SK-N-SH treated with all-trans-retinoic acid at 6 μM for 48 hours (cell line): ENCODE data around the gene GPC3.

Experiments used
- ARNTL ChIP-seq: fragments of 450-650 bp; formaldehyde crosslinking; IDR thresholded peaks from 2 replicates; pipeline ENCODE4 v1.5.0; 2020; ENCODE audit warnings: low read depth, mild to moderate bottlenecking, moderate library complexity, borderline replicate concordance
- BACH2 ChIP-seq: fragments of 250-450 bp; sonication (Bioruptor Pico); IDR thresholded peaks from 2 replicates; pipeline ENCODE4 v1.9.0; 2021; ENCODE audit warnings: mild to moderate bottlenecking, borderline replicate concordance
- CSDC2 ChIP-seq: fragments of 250-450 bp; sonication (Bioruptor Pico); IDR thresholded peaks from 2 replicates; pipeline ENCODE4 v1.5.0; 2020; ENCODE audit warnings: mild to moderate bottlenecking, moderate library complexity
- ISL1 ChIP-seq: fragments of 250-450 bp; sonication (Bioruptor Pico); IDR thresholded peaks from 2 replicates; pipeline ENCODE4 v2.1.2; 2022; ENCODE audit warnings: mild to moderate bottlenecking, moderate library complexity
- SNAI2 ChIP-seq: fragments of 250-450 bp; sonication (Bioruptor Pico); IDR thresholded peaks from 2 replicates; pipeline ENCODE4 v1.5.0; 2020; ENCODE audit warnings: mild to moderate bottlenecking, moderate library complexity
- TCF4 ChIP-seq: fragments of 250-450 bp; sonication (Bioruptor Pico); IDR thresholded peaks from 2 replicates; pipeline ENCODE4 v1.8.0; 2021; ENCODE audit warnings: mild to moderate bottlenecking, moderate library complexity, borderline replicate concordance
- TOX ChIP-seq: fragments of 250-450 bp; sonication (Bioruptor Pico); IDR thresholded peaks from 2 replicates; pipeline ENCODE4 v1.8.0; 2021; ENCODE audit warnings: mild to moderate bottlenecking, moderate library complexity, borderline replicate concordance
- ZC3H10 ChIP-seq: fragments of 250-450 bp; sonication (Bioruptor Pico); IDR thresholded peaks from 2 replicates; pipeline ENCODE4 v1.5.1; 2021; ENCODE audit warnings: mild to moderate bottlenecking, moderate library complexity
- ZFP30 ChIP-seq: fragments of 450-650 bp; formaldehyde crosslinking; IDR thresholded peaks from 2 replicates; pipeline ENCODE4 v1.5.0; 2022; ENCODE audit warnings: mild to moderate bottlenecking, moderate library complexity
- ZNF565 ChIP-seq: fragments of 450-650 bp; formaldehyde crosslinking; conservative IDR thresholded peaks from 2 replicates; pipeline ENCODE4 v1.5.0; 2020; ENCODE audit warnings: low read depth, mild to moderate bottlenecking, moderate library complexity
- TF ChIP-seq, protein P1 (sequence below): fragments of 250-450 bp; sonication (Bioruptor Pico); IDR thresholded peaks from 2 replicates; pipeline ENCODE4 v1.8.0; 2020; ENCODE audit warnings: mild to moderate bottlenecking, moderate library complexity, borderline replicate concordance
- TF ChIP-seq, protein P2 (sequence below): fragments of 250-450 bp; sonication (Bioruptor Pico); IDR thresholded peaks from 2 replicates; pipeline ENCODE4 v1.8.0; 2021; ENCODE audit warnings: low read depth, mild to moderate bottlenecking, moderate library complexity, borderline replicate concordance

DNA sequence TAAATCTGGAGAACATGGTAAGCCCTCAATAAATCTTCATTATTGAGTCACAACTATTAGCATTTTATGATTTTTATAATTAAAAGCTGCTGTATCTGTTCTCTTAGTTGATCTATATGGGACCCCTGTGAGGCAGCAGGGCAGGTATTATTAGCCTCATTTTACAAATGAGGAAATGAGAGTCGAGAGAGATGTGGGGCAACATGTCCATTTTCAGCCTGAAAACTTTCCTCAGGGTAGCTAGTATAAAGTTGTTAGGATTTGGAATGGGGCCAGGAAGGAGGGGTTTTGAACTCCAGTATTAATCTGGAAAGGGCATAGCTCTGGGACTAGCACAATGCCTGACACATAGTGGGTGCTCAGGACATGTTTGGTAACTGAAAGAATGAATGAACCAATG, 378.4 kb downstream of the GPC3 start:
- no peak for TF ChIP-seq SNAI2 (CRISPR knock-in tag)
- TF ChIP-seq, protein P1, sequence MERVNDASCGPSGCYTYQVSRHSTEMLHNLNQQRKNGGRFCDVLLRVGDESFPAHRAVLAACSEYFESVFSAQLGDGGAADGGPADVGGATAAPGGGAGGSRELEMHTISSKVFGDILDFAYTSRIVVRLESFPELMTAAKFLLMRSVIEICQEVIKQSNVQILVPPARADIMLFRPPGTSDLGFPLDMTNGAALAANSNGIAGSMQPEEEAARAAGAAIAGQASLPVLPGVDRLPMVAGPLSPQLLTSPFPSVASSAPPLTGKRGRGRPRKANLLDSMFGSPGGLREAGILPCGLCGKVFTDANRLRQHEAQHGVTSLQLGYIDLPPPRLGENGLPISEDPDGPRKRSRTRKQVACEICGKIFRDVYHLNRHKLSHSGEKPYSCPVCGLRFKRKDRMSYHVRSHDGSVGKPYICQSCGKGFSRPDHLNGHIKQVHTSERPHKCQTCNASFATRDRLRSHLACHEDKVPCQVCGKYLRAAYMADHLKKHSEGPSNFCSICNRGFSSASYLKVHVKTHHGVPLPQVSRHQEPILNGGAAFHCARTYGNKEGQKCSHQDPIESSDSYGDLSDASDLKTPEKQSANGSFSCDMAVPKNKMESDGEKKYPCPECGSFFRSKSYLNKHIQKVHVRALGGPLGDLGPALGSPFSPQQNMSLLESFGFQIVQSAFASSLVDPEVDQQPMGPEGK, result no peak
- no peak for TF ChIP-seq ZNF565 (CRISPR knock-in tag)
- TF ChIP-seq ARNTL, result no peak
- no peak for TF ChIP-seq ZC3H10 (CRISPR knock-in tag)
- no peak for TF ChIP-seq ISL1 (CRISPR knock-in tag)
- TF ChIP-seq TOX (CRISPR knock-in tag), result no peak
- no peak for TF ChIP-seq TCF4
- TF ChIP-seq, protein P2, sequence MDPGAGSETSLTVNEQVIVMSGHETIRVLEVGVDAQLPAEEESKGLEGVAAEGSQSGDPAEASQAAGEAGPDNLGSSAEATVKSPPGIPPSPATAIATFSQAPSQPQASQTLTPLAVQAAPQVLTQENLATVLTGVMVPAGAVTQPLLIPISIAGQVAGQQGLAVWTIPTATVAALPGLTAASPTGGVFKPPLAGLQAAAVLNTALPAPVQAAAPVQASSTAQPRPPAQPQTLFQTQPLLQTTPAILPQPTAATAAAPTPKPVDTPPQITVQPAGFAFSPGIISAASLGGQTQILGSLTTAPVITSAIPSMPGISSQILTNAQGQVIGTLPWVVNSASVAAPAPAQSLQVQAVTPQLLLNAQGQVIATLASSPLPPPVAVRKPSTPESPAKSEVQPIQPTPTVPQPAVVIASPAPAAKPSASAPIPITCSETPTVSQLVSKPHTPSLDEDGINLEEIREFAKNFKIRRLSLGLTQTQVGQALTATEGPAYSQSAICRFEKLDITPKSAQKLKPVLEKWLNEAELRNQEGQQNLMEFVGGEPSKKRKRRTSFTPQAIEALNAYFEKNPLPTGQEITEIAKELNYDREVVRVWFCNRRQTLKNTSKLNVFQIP (CRISPR knock-in tag), result no peak
- no peak for TF ChIP-seq BACH2 (CRISPR knock-in tag)
- TF ChIP-seq ZFP30 (CRISPR knock-in tag), result no peak
- no peak for TF ChIP-seq CSDC2 (CRISPR knock-in tag)
